Stimulated activated CD8-positive, alpha-beta memory T cell treated with anti-CD3 and anti-CD28 coated beads, Interleukin-12 subunit alpha, Interleukin-12 subunit beta, amount 100 ng/mL, for 24 hours (primary cell): ENCODE measurements around the gene LDLRAD1.
"Not testable (repeated sequence)": the region's sequence is repeated elsewhere in the genome, so short reads cannot be mapped to it uniquely, and the experiment has no call there.

Source experiments
- DNase-seq: peaks from one replicate; pipeline ENCODE4 v3.0.0-alpha.2; 2020; ENCODE audit errors: extremely low read depth

The LDLRAD1 gene

GRCh38 chr1:53992085-53992874 is 25.7 kb downstream of the LDLRAD1 start:
- no peak for DNase-seq

- DNase-seq: no peak
These were observed 30.1 kb downstream of the LDLRAD1 start for GRCh38 chr1:53987880-53988279.

GRCh38 chr1:53986458-53986857 is 31.5 kb downstream of the LDLRAD1 start:
- no peak for DNase-seq

GRCh38 chr1:53984726-53985125 is 33.3 kb downstream of the LDLRAD1 start:
- no peak for DNase-seq

- DNase-seq: no peak
These were observed 35.3 kb downstream of the LDLRAD1 start for GRCh38 chr1:53982763-53983104.

- no peak for DNase-seq
These were observed 35.8 kb downstream of the LDLRAD1 start for GRCh38 chr1:53982034-53982762.

- DNase-seq: no peak
These were observed 36.8 kb downstream of the LDLRAD1 start for GRCh38 chr1:53981220-53981619.

- no peak for DNase-seq
These were observed 38.1 kb downstream of the LDLRAD1 start for GRCh38 chr1:53979712-53980450.

- DNase-seq: no peak
These were observed 42.1 kb downstream of the LDLRAD1 start for GRCh38 chr1:53975861-53976260.

GRCh38 chr1:53971718-53972117 is 46.3 kb downstream of the LDLRAD1 start:
- no peak for DNase-seq

GRCh38 chr1:53969323-53969722 is 48.7 kb downstream of the LDLRAD1 start:
- DNase-seq: not testable (repeated sequence)

- no peak for DNase-seq
These were observed 49.9 kb downstream of the LDLRAD1 start for GRCh38 chr1:53968125-53968513.

- DNase-seq: no peak
These were observed 50.4 kb downstream of the LDLRAD1 start for GRCh38 chr1:53967409-53968124.

- DNase-seq: no peak
These were observed 51.2 kb downstream of the LDLRAD1 start for GRCh38 chr1:53966794-53967193.

GRCh38 chr1:53964109-53964508 is 53.9 kb downstream of the LDLRAD1 start:
- DNase-seq: no peak

GRCh38 chr1:53963460-53963859 is 54.5 kb downstream of the LDLRAD1 start:
- no peak for DNase-seq

- no peak for DNase-seq
These were observed 55.6 kb downstream of the LDLRAD1 start for GRCh38 chr1:53962395-53962794.

GRCh38 chr1:53959664-53960250 is 58.2 kb downstream of the LDLRAD1 start:
- DNase-seq: no peak
